HG03457 (cell line): Measurements from ENCODE around the gene EML4.

Experiments used
- ATAC-seq: cut with Tn5 transposase; IDR thresholded peaks from one replicate; pipeline ENCODE4 v1.9.1; 2021; ENCODE audit warnings: moderate number of reproducible peaks; ENCODE audit not compliant: unreplicated experiment

EML4 gene

GRCh38 chr2:42220566-42220965, 51.4 kb downstream of the EML4 start:
- ATAC-seq: no peak

DNA sequence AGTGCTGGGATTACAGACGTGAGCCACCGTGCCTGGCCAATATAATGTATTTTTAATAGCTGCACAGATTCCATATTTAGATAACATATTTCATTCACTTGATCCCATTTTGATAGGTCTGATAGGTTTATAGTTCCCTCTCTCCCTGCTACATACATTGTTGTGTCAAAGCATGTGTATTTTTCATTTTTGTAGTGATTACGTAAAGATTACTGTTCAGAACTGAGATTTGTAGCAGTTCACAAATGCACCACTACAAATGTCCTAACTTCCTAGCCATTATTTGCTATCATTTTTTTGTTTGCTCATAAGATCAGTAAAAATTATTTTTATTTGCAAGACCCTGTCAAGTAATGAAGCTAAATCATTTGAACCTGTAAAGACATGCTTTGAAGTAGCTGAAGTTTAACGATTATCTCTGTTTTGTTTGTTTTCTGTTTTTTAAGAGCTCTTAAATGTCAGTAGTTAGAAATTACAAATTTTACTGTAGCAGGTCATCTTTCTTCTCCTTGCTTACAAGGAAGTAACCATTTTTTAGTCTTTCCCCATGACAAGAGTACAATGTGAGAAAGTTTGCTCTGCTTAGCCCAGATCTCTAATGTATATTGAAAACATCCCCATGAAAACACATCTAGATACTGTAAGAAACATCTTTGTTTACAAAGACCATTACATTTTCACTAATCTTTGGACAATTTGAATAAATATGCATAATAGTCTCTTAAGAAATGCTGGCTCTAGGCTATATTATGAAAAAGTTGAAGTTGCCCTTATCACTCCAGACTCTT, 54.1 kb downstream of the EML4 start:
- no peak for ATAC-seq

GRCh38 chr2:42223855-42224268, 54.7 kb downstream of the EML4 start:
- no peak for ATAC-seq

- no peak for ATAC-seq
Observed at GRCh38 chr2:42224422-42225067, 55.4 kb downstream of the EML4 start.

GRCh38 chr2:42225573-42225972, 56.4 kb downstream of the EML4 start:
- ATAC-seq: no peak

GRCh38 chr2:42227491-42227890, 58.3 kb downstream of the EML4 start:
- no peak for ATAC-seq

DNA sequence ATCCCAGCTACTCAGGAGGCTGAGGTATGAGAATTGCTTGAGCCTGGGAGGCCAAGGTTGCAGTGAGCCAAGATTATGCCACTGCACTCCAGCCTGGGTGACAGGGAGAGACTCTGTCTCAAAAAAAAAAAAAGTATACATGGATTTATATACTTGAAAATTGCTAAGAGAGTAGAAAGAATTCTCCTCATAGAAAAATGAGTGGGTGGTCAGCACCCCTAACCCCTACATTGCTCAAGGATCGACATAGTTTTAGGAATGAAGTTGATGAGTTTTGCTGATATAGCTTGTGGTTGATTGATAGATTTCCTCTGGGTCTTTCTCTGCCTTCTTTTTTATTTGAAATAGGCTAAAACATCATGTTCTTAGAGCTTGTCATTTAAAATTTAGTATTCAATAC, 58.9 kb downstream of the EML4 start:
- no peak for ATAC-seq

GRCh38 chr2:42229949-42230348, 60.8 kb downstream of the EML4 start:
- no peak for ATAC-seq

DNA sequence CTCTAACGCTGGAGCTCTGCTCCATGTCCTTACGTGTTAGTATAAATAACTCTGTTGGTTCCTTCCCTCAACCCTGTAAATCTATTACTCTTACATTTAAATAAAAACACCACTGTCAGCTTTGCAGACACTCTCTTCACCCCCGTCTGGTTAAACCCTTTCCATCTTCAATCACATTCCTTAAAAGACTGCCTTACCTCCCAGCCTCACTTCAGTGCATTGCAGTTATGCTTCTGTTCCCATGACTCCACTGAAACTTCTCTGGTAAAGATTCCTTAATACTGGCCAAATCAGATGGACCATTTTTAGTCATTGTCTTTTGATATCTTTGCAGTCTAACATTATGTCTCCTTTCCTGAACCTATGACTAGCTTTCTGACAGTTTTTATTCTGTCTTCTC, 61.7 kb downstream of the EML4 start:
- ATAC-seq: no peak

DNA sequence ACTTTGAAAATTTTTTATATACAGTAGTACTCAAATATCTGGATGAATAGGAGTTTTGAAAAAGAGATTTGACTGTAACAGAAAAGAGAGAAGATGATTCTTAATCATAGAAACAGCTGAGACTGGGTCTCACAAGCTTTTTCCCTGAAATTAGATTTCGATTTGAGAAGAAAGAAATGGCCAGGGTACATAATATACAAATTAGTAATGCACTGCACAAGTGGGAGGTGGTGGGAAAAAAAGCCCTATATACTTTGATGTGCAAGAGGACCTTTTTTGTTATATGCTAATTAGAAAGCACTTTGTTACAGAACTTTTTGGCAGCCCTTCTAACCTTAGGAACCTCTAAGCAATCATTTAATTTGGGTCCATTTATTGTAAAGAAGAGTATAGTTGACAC, 62.9 kb downstream of the EML4 start:
- ATAC-seq: no peak

- ATAC-seq: no peak
Observed at GRCh38 chr2:42233976-42234441, 64.9 kb downstream of the EML4 start.

DNA sequence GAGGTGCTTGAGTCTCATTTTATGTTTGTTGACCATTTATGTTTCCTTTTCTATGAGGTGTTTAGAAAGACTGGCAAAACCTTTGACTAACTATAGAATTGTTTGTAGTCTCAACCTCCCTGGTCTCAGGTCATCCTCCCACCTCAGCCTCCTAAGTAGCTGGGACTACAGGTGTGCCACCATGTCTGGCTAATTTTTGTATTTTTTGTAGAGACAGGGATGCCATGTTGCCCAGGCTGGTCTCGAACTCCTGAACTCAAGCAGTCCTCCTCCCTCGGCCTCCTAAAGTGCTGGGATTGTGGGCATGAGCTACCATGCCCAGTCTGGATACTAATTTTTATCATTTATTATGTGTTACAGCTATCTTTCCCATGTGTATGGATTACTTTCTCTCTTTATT, 67.8 kb downstream of the EML4 start:
- ATAC-seq: no peak

GRCh38 chr2:42238644-42239288, 69.6 kb downstream of the EML4 start:
- ATAC-seq: no peak

GRCh38 chr2:42239289-42239661, 70.1 kb downstream of the EML4 start:
- no peak for ATAC-seq

DNA sequence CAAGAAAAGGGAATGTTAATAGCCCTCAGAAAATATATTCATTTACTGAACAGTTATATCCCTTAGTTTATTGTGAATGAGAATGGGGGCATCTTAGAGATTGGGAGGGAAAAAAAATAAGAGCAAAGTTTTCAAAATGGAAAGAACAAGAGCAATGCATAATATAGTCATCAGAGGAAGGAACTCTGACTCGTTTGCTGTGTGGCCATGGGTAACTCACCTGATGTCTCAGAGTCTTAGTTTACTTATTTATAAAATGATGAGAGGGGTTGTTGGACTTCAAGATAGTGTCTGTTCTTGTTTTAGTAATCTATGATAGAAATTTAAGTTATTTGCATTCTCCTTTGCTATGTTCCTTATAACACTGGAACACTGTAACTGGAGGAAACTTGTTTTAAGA, 70.7 kb downstream of the EML4 start:
- ATAC-seq: no peak

DNA sequence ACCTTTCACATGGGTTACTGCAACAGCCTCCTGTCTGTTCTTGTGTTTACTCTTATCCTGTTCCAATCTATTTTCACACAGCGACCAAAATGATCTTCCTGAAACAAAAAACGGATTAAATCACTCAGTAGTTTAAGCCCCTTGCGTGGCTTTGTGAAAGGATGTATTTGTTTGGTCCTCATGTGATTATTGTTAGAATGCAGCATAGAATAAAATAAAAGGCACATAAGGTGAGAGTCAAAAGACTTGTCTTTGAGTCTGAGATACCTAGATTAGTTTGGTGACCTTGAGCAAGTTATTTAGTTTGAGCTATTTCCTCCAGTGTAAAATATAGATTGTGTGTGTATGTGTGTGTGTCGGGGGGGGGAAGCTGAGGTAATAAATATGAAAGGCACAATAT, 72.4 kb downstream of the EML4 start:
- ATAC-seq: no peak

- no peak for ATAC-seq
Observed at GRCh38 chr2:42243297-42243696, 74.1 kb downstream of the EML4 start.

- no peak for ATAC-seq
Observed at GRCh38 chr2:42244520-42244919, 75.4 kb downstream of the EML4 start.

GRCh38 chr2:42245396-42245795, 76.2 kb downstream of the EML4 start:
- ATAC-seq: no peak

- ATAC-seq: no peak
Observed at GRCh38 chr2:42246562-42246961, 77.4 kb downstream of the EML4 start.

GRCh38 chr2:42248846-42249245, 79.7 kb downstream of the EML4 start:
- no peak for ATAC-seq

- no peak for ATAC-seq
Observed at GRCh38 chr2:42249284-42249683, 80.1 kb downstream of the EML4 start.
